ENCODE data around the gene NCAPG2.

GRCh38 chr7:158631574-158632195 lies 72.9 kb downstream of the NCAPG2 start:
- TF ChIP-seq POLR2A (IDR thresholded peaks at IDR 0.05; ENCODE audit: low read depth, low read length) (no peak), POU2F2 (IDR thresholded peaks at IDR 0.05; ENCODE audit: low read depth, low read length) (no peak), POLR2AphosphoS5 (IDR thresholded peaks at IDR 0.05; ENCODE audit: low read depth, low read length) (no peak), TAF1 (IDR thresholded peaks at IDR 0.05; ENCODE audit: low read depth, low read length) (no peak), SPI1 (IDR thresholded peaks at IDR 0.05; ENCODE audit: low read depth, low read length) (no peak), PAX5 (IDR thresholded peaks at IDR 0.05; ENCODE audit: insufficient read depth, low read length, severe bottlenecking) (no peak)

All from GM12891 (cell line).